Esophagus muscularis mucosa (tissue), 4 donors: ENCODE results near the gene WNT11.

Source experiments
- EP300 ChIP-seq: sonication (generic); formaldehyde crosslinking; IDR thresholded peaks from one replicate; pipeline ENCODE4 v1.6.1; 2017; ENCODE audit warnings: antibody characterized with exemption
- POLR2A ChIP-seq: fragments of 450-650 bp; IDR thresholded peaks from one replicate; pipeline ENCODE4 v1.6.1; 2017; ENCODE audit warnings: antibody characterized with exemption, moderate library complexity, mild to moderate bottlenecking, low read depth
- POLR2AphosphoS5 ChIP-seq, 2 donors: sonication (generic); formaldehyde crosslinking; IDR thresholded peaks; one replicate each; pipeline ENCODE4 v1.6.1; 2017; ENCODE audit warnings: antibody characterized with exemption in 2 of 2
- TF ChIP-seq, protein P1 (sequence below), 3 experiments: fragments of 200-600 bp in 2 of 3; fragments of 450-650 bp in 1 of 3; sonication (generic) in 2 of 3; IDR thresholded peaks; one replicate each; pipeline ENCODE4 v1.5.1; 2017 to 2019; ENCODE audit warnings: antibody characterized with exemption in 3 of 3, mild to moderate bottlenecking in 2 of 3, moderate library complexity in 1 of 3

DNA sequence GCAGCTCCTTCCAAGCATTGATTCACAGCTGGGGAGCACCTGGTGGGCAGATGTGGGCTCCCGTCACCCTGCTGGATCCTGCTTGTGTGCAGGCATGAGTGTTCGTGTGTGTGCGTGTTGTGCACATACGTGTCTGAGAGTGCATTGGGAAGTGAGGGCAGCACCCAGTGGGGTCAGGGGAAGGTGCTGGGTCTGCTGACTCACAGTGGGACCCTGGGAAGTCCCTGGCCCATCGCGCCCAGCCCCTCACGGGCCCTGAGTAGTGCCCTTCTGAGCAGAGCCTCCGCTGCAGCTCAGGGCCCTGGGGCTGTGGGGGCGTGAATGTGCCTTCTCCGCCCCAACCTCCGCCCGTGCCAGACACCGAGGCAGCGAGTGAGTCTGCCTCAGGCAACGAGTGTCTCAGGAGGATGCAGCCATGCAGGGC lies 36.8 kb downstream of the WNT11 start:
- TF ChIP-seq, protein P1, sequence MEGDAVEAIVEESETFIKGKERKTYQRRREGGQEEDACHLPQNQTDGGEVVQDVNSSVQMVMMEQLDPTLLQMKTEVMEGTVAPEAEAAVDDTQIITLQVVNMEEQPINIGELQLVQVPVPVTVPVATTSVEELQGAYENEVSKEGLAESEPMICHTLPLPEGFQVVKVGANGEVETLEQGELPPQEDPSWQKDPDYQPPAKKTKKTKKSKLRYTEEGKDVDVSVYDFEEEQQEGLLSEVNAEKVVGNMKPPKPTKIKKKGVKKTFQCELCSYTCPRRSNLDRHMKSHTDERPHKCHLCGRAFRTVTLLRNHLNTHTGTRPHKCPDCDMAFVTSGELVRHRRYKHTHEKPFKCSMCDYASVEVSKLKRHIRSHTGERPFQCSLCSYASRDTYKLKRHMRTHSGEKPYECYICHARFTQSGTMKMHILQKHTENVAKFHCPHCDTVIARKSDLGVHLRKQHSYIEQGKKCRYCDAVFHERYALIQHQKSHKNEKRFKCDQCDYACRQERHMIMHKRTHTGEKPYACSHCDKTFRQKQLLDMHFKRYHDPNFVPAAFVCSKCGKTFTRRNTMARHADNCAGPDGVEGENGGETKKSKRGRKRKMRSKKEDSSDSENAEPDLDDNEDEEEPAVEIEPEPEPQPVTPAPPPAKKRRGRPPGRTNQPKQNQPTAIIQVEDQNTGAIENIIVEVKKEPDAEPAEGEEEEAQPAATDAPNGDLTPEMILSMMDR (IDR thresholded peaks at IDR 0.05): no peak
- TF ChIP-seq EP300: no peak
- TF ChIP-seq POLR2A: no peak
- no peak for TF ChIP-seq POLR2AphosphoS5 (IDR thresholded peaks at IDR 0.05)
